Osteoblast (primary cell): ENCODE data around the gene PTPRD. TPM values are rescaled to one million over a fixed set of nuclear protein-coding genes. Genes with fewer than 3 reads are reported as not detected.

Experiments used
- DNase-seq: peaks from one replicate; pipeline ENCODE4 v3.0.0; 2011; ENCODE audit warnings: low spot score, mixed read lengths; ENCODE audit not compliant: insufficient read length; ENCODE audit errors: missing footprints
- H2AFZ ChIP-seq: 2 replicates; pipeline ENCODE4 v1.6.0; 2011; ENCODE audit warnings: mild to moderate bottlenecking, low read length
- H3K27ac ChIP-seq: 2 replicates; pipeline ENCODE4 v1.5.1; 2011; ENCODE audit warnings: mild to moderate bottlenecking, low read depth, low read length, moderate library complexity
- H3K27me3 ChIP-seq: 2 replicates; pipeline ENCODE4 v1.6.0; 2012; ENCODE audit warnings: mild to moderate bottlenecking, control low read depth, inconsistent platforms, low read length, moderate library complexity; ENCODE audit not compliant: insufficient read depth
- H3K36me3 ChIP-seq: 2 replicates; pipeline ENCODE4 v1.5.1; 2011; ENCODE audit warnings: mild to moderate bottlenecking, low read length, control low read depth, moderate library complexity; ENCODE audit not compliant: insufficient read depth
- H3K4me1 ChIP-seq: 2 replicates; pipeline ENCODE4 v1.5.1; 2011; ENCODE audit warnings: mild to moderate bottlenecking, low read length, control low read depth, moderate library complexity; ENCODE audit not compliant: insufficient read depth
- H3K4me2 ChIP-seq: 2 replicates; pipeline ENCODE4 v1.6.0; 2011; ENCODE audit warnings: mild to moderate bottlenecking, low read length; ENCODE audit not compliant: insufficient read depth
- H3K4me3 ChIP-seq: fragments of 200-600 bp; sonication (generic); 3 replicates; pipeline ENCODE4 v1.5.1; 2012; ENCODE audit warnings: mild to moderate bottlenecking, low read length, inconsistent platforms; ENCODE audit not compliant: insufficient read depth
- H3K79me2 ChIP-seq: 2 replicates; pipeline ENCODE4 v1.6.0; 2012; ENCODE audit warnings: mild to moderate bottlenecking, low read length, control low read depth, inconsistent platforms; ENCODE audit not compliant: insufficient read depth
- H3K9me3 ChIP-seq: 2 replicates; pipeline ENCODE4 v1.5.1; 2011; ENCODE audit warnings: low read depth, low read length, control low read depth
- H4K20me1 ChIP-seq: 2 replicates; pipeline ENCODE4 v1.6.0; 2012; ENCODE audit warnings: mild to moderate bottlenecking, low read length, control low read depth; ENCODE audit not compliant: insufficient read depth
- CTCF ChIP-seq: IDR thresholded peaks from 2 replicates; pipeline ENCODE4 v1.5.1; 2011; ENCODE audit warnings: mild to moderate bottlenecking, low read depth, low read length, moderate library complexity; ENCODE audit errors: extremely low read depth
- total RNA-seq: library from RNA; depleted of rRNA; stranded (reverse); fragments of >200 nt; gene quantifications from 2 replicates; pipeline ENCODE4 v1.2.3, GENCODE V29; 2012

PTPRD gene
- total RNA-seq, 1 donor = 23.9 TPM

- H3K79me2 ChIP-seq = no peaks in the 10 kb centered on the region
- no peak for DNase-seq
- H3K36me3 ChIP-seq = no peaks in the 10 kb centered on the region
- H4K20me1 ChIP-seq = no peaks in the 10 kb centered on the region
- H3K27ac ChIP-seq = no peak overlapping the region
- TF ChIP-seq CTCF = no peak
- no peak overlapping the region for H3K4me2 ChIP-seq
- no peak overlapping the region for H2AFZ ChIP-seq
- H3K4me1 ChIP-seq = no peaks in the 10 kb centered on the region
- H3K4me3 ChIP-seq = no peak overlapping the region
- no peaks in the 10 kb centered on the region for H3K9me3 ChIP-seq
- H3K27me3 ChIP-seq = no peaks in the 10 kb centered on the region
Measured at GRCh38 chr9:8356406-8356805, 2256.4 kb downstream of the PTPRD start.

GRCh38 chr9:8351436-8351835 lies 2261.4 kb downstream of the PTPRD start:
- no peak for TF ChIP-seq CTCF
- H3K9me3 ChIP-seq = no peaks in the 10 kb centered on the region
- no peak overlapping the region for H2AFZ ChIP-seq
- H3K27ac ChIP-seq = no peak overlapping the region
- no peaks in the 10 kb centered on the region for H3K27me3 ChIP-seq
- no peaks in the 10 kb centered on the region for H3K4me1 ChIP-seq
- no peak for DNase-seq
- no peaks in the 10 kb centered on the region for H4K20me1 ChIP-seq
- no peak overlapping the region for H3K4me2 ChIP-seq
- H3K4me3 ChIP-seq = no peak overlapping the region
- H3K36me3 ChIP-seq = no peaks in the 10 kb centered on the region
- H3K79me2 ChIP-seq = no peaks in the 10 kb centered on the region

- no peak overlapping the region for H3K4me3 ChIP-seq
Measured at GRCh38 chr9:8349901-8350300, 2262.9 kb downstream of the PTPRD start.

GRCh38 chr9:8349376-8349775 lies 2263.4 kb downstream of the PTPRD start:
- Histone ChIP-seq H3K27ac (no peak overlapping the region), H3K4me3 (no peak overlapping the region), H3K4me1 (no peaks in the 10 kb centered on the region), H3K4me2 (no peak overlapping the region), H3K79me2 (no peaks in the 10 kb centered on the region), H2AFZ (no peak overlapping the region), H3K9me3 (no peaks in the 10 kb centered on the region), H4K20me1 (no peaks in the 10 kb centered on the region), H3K27me3 (no peaks in the 10 kb centered on the region), H3K36me3 (no peaks in the 10 kb centered on the region)
- DNase-seq = no peak
- TF ChIP-seq CTCF = no peak

More at GRCh38 chr9:8349901-8350300, 2262.9 kb downstream of the PTPRD start:
- TF ChIP-seq CTCF = no peak
- Histone ChIP-seq H2AFZ (no peak overlapping the region), H3K9me3 (no peaks in the 10 kb centered on the region), H3K79me2 (no peaks in the 10 kb centered on the region), H3K36me3 (no peaks in the 10 kb centered on the region), H4K20me1 (no peaks in the 10 kb centered on the region), H3K4me2 (no peak overlapping the region), H3K27me3 (no peaks in the 10 kb centered on the region), H3K4me1 (no peaks in the 10 kb centered on the region), H3K27ac (no peak overlapping the region)
- DNase-seq = no peak
